Measurements from ENCODE around the gene HP1BP3. TPM values are rescaled to one million over a fixed set of nuclear protein-coding genes. Genes with fewer than 3 reads are reported as not detected.

HP1BP3 gene
- total and polyA plus RNA-seq, 2 of the 4 experiments (the other 2 are of a cell fraction), result 88.4 to 151 TPM

DNA sequence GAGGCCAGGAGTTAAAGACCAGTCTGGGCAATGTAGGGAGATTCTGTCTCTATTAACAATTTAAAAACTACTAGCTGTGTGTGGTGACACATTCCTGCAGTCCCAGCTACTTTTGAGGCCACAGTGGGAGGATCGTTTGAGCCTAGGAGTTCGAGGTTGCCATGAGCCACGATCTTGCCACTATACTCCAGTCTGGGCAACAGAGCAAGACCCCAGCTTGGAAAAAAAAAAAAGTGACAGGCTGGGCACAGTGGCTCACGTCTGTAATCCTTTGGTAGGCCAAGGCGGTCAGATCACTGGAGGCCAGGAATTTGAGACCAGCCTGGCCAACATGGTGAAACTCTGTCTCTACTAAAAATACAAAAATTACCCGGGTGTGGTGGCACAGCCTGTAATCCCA is 26.8 kb downstream of the HP1BP3 start:
- Histone ChIP-seq H3K27ac (ENCODE audit: insufficient read depth, low read length) (no peak overlapping the region), H3K79me1 (ENCODE audit: low read depth in 1 of 2, low read length in 2 of 2) (peaks cover 24 to 39% of the 10 kb centered on the region in 2 experiments), H3K23ac (ENCODE audit: low read depth, low read length) (no peak overlapping the region), H2BK15ac (ENCODE audit: low read depth, low read length) (no peak overlapping the region), H3K9me1 (ENCODE audit: insufficient read depth, low read length) (no peaks in the 10 kb centered on the region; the same call in 1 of the 2 replicates), H3K4me3 (ENCODE audit: insufficient read depth, low read depth, low read length) (no peak overlapping the region), H4K8ac (ENCODE audit: low read depth in 2 of 2, low read length in 2 of 2) (no peak overlapping the region), H3K4me2 (ENCODE audit: low read depth, low read length) (no peak overlapping the region), H2BK120ac (ENCODE audit: low read depth, low read length) (no peak overlapping the region), H4K20me1 (ENCODE audit: insufficient read depth, low read length) (peaks cover 8% of the 10 kb centered on the region; the same call in 1 of the 2 replicates), H3K4me1 (ENCODE audit: control insufficient read depth, insufficient read depth, low read length) (peaks cover 2% of the 10 kb centered on the region; the same call in 1 of the 2 replicates), H3K56ac (ENCODE audit: extremely low read depth, insufficient read depth, low read length) (no peak overlapping the region), H3K9ac (ENCODE audit: low read depth, low read length) (no peak overlapping the region), H4K91ac (ENCODE audit: insufficient read depth, low read depth, low read length) (no peak overlapping the region), H3K14ac (replicated peaks; ENCODE audit: low read depth, low read length) (no peak overlapping the region), H3K9me3 (ENCODE audit: control insufficient read depth, insufficient read depth, low read length) (no peaks in the 10 kb centered on the region), H3K27me3 (ENCODE audit: control insufficient read depth, insufficient read depth, low read length) (no peaks in the 10 kb centered on the region), H3K4ac (ENCODE audit: low read depth, low read length) (no peak overlapping the region), H2AK5ac (ENCODE audit: low read depth, low read length) (no peak overlapping the region), H3K36me3 (ENCODE audit: control insufficient read depth, insufficient read depth, low read length) (peaks cover 68% of the 10 kb centered on the region), H3K18ac (ENCODE audit: low read depth, low read length) (no peak overlapping the region), H2AFZ (replicated peaks; ENCODE audit: low read length, poor library complexity) (no peak overlapping the region), H2BK20ac (ENCODE audit: low read depth, low read length) (no peak overlapping the region), H4K5ac (ENCODE audit: low read depth, low read length) (no peak overlapping the region), H2AK9ac (replicated peaks; ENCODE audit: low read depth, low read length, poor library complexity) (no peak overlapping the region), H2BK5ac (ENCODE audit: low read depth, low read length, poor library complexity, severe bottlenecking) (no peak overlapping the region)
- intact Hi-C loops (cut with micrococcal nuclease) (no loop called here), dilution Hi-C loops (cut with HindIII; ENCODE audit: low sequenced_read_pairs, unreplicated experiment) (no loop called here), in situ Hi-C loops (cut with MboI; ENCODE audit: low sequenced_read_pairs) (no loop called here)
- 100% methylated on average over 3 of the region's 6 CpGs; no CpG with 5 or more reads in 1 of the 2 experiments for WGBS, 2 experiments (ENCODE audit: extremely low coverage in 2 of 2, insufficient read length in 1 of 2)
- CTCF ChIA-PET, result no interaction called here
- BruUV-seq (replicated peaks), result no TSS peak
- ATAC-seq (ENCODE audit: low read depth), result no peak
- TF ChIP-seq POLR2A (IDR thresholded peaks at IDR 0.05; ENCODE audit: low read depth, low read length) (no peak), CHD1 (IDR thresholded peaks at IDR 0.05; ENCODE audit: low read depth, low read length) (no peak), RFX5 (IDR thresholded peaks at IDR 0.05; ENCODE audit: low read depth, low read length) (no peak), MAFK (IDR thresholded peaks at IDR 0.05; ENCODE audit: low read depth, low read length) (no peak), NFE2L2 (IDR thresholded peaks at IDR 0.05; ENCODE audit: low read depth, low read length) (no peak), USF2 (IDR thresholded peaks at IDR 0.05; ENCODE audit: low read depth, low read length) (no peak)
- POLR2A ChIA-PET (ENCODE audit: unreplicated experiment), result no interaction called here
- DNase-seq, result no peak
